Measurements from ENCODE around the gene ZBTB20. TPM values are rescaled to one million over a fixed set of nuclear protein-coding genes. Genes with fewer than 3 reads are reported as not detected.

Gene ZBTB20
- total and polyA plus RNA-seq, 2 donors (not counting 1 experiment from before 2014, with no cell fraction given) = 4.0 to 123 TPM

DNA sequence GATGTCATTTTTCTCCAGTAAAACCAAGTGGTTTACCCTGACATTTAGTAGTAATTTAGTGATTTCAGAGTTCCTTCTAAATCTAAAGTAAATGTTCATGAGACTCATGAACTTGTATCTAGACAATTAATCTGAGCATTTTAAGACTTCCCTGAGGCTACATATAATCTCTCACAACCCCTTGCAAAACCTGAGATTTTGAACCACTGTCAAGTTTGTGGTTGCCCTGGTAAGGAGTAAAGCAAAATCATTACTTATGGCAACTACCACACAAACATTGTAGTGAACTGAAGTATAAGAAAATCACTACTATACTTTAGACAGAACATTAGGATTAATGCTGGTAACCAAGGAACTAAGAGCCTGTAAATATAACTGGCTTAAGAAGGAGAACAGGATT lies 483.1 kb downstream of the ZBTB20 start:
- Mint-ChIP-seq H3K27me3 (no peaks in the 10 kb centered on the region), H3K4me1 (peaks cover 19% of the 10 kb centered on the region), H3K27ac (no peak overlapping the region), H3K4me3 (no peak overlapping the region), H3K9me3 (ENCODE audit: insufficient read depth) (peaks cover 4% of the 10 kb centered on the region)
- Histone ChIP-seq H3K4me1 (ENCODE audit: control insufficient read depth in 2 of 2, insufficient read depth in 2 of 2, low read length in 2 of 2) (peaks cover 0 to 8% of the 10 kb centered on the region in 2 donors), H3K9me3 (ENCODE audit: control extremely low read depth in 1 of 3, control insufficient read depth in 2 of 3, insufficient read depth in 1 of 3, low read length in 2 of 3) (peaks cover 0 to 4% (median 0%) of the 10 kb centered on the region in 3 donors), H3K4me3 (ENCODE audit: control extremely low read depth in 1 of 5, extremely low read depth in 1 of 5, insufficient read depth in 1 of 5, low read depth in 2 of 5, low read length in 4 of 5) (no peak overlapping the region), H2AFZ (ENCODE audit: insufficient read depth, low read depth, low read length, poor library complexity, severe bottlenecking) (no peak overlapping the region), H3K27ac (ENCODE audit: low read length in 2 of 2) (no peak overlapping the region), H3K79me2 (ENCODE audit: control insufficient read depth, insufficient read depth, low read length) (no peaks in the 10 kb centered on the region), H3K27me3 (replicated peaks in 1 of 4; ENCODE audit: control extremely low read depth in 1 of 4, control insufficient read depth in 3 of 4, insufficient read depth in 4 of 4, low read length in 3 of 4) (no peaks in the 10 kb centered on the region), H3K9ac (ENCODE audit: low read length) (no peak overlapping the region), H3K4me2 (replicated peaks; ENCODE audit: low read depth, low read length, poor library complexity, severe bottlenecking) (no peak overlapping the region), H3K36me3 (replicated peaks in 1 of 2; ENCODE audit: control extremely low read depth in 1 of 2, control insufficient read depth in 1 of 2, extremely low read depth in 1 of 2, insufficient read depth in 2 of 2, low read length in 1 of 2) (no peaks in the 10 kb centered on the region), H4K20me1 (ENCODE audit: control insufficient read depth, insufficient read depth, low read length, poor library complexity, severe bottlenecking) (no peaks in the 10 kb centered on the region)
- TF ChIP-seq, protein P1, sequence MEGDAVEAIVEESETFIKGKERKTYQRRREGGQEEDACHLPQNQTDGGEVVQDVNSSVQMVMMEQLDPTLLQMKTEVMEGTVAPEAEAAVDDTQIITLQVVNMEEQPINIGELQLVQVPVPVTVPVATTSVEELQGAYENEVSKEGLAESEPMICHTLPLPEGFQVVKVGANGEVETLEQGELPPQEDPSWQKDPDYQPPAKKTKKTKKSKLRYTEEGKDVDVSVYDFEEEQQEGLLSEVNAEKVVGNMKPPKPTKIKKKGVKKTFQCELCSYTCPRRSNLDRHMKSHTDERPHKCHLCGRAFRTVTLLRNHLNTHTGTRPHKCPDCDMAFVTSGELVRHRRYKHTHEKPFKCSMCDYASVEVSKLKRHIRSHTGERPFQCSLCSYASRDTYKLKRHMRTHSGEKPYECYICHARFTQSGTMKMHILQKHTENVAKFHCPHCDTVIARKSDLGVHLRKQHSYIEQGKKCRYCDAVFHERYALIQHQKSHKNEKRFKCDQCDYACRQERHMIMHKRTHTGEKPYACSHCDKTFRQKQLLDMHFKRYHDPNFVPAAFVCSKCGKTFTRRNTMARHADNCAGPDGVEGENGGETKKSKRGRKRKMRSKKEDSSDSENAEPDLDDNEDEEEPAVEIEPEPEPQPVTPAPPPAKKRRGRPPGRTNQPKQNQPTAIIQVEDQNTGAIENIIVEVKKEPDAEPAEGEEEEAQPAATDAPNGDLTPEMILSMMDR (IDR thresholded peaks at IDR 0.05) = no peak
- TF ChIP-seq EZH2 (IDR thresholded peaks at IDR 0.05; ENCODE audit: borderline replicate concordance, insufficient read depth, low read depth, low read length, poor library complexity, severe bottlenecking) = no peak
- ChIA-PET CTCF (no interaction called here), POLR2A (no interaction called here)
- intact Hi-C loops (cut with micrococcal nuclease) = no loop called here
- DNase-seq = no peak
- ATAC-seq (ENCODE audit: low read depth) = no peak

DNA sequence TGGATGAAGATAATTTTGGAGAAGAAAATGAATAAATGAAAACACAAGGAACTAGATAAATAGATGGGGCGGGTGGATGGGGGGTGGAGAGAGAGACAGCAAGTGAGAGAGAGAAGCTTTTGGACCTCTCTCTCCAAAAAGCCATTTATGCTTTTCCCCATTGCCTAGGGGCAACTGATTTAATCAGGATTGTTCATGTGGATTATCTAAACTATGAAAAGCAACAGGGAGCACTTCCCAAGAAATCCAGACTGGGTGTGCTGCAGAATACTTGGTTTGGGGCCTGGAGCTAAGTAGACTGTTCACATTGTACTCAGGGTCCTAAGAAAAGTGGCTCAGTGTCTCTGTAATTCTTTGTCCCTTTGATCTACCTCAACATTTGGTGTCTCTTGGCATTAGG lies 486.3 kb downstream of the ZBTB20 start:
- H4K20me1 ChIP-seq (ENCODE audit: control insufficient read depth, insufficient read depth, low read length, poor library complexity, severe bottlenecking) = no peaks in the 10 kb centered on the region
- intact Hi-C loops (cut with micrococcal nuclease) = no loop called here
- H3K4me1 ChIP-seq (ENCODE audit: control insufficient read depth in 2 of 2, insufficient read depth in 2 of 2, low read length in 2 of 2) = peaks cover 0 to 8% of the 10 kb centered on the region in 2 donors
- ATAC-seq (ENCODE audit: low read depth) = no peak
- Mint-ChIP-seq H3K4me1 (peaks cover 13% of the 10 kb centered on the region), H3K4me3 (no peak overlapping the region), H3K27ac (no peak overlapping the region), H3K27me3 (no peaks in the 10 kb centered on the region), H3K9me3 (ENCODE audit: insufficient read depth) (peaks cover 4% of the 10 kb centered on the region)
- no peaks in the 10 kb centered on the region for H3K79me2 ChIP-seq (ENCODE audit: control insufficient read depth, insufficient read depth, low read length)
- TF ChIP-seq, protein P1 (IDR thresholded peaks at IDR 0.05) = no peak
- TF ChIP-seq EZH2 (IDR thresholded peaks at IDR 0.05; ENCODE audit: borderline replicate concordance, insufficient read depth, low read depth, low read length, poor library complexity, severe bottlenecking) = no peak
- no CpG with 5 or more reads among the region's 1 CpG for WGBS (ENCODE audit: insufficient coverage)
- no peak overlapping the region for H3K27ac ChIP-seq (ENCODE audit: low read length in 2 of 2)
- DNase-seq = no peak
- ChIA-PET POLR2A (no interaction called here), CTCF (no interaction called here)
- no peak overlapping the region for H3K4me2 ChIP-seq (replicated peaks; ENCODE audit: low read depth, low read length, poor library complexity, severe bottlenecking)
- H3K9ac ChIP-seq (ENCODE audit: low read length) = no peak overlapping the region
- no peaks in the 10 kb centered on the region for H3K36me3 ChIP-seq (replicated peaks in 1 of 2; ENCODE audit: control extremely low read depth in 1 of 2, control insufficient read depth in 1 of 2, extremely low read depth in 1 of 2, insufficient read depth in 2 of 2, low read length in 1 of 2)
- no peaks in the 10 kb centered on the region for H3K27me3 ChIP-seq (replicated peaks in 1 of 4; ENCODE audit: control extremely low read depth in 1 of 4, control insufficient read depth in 3 of 4, insufficient read depth in 4 of 4, low read length in 3 of 4)
- H3K4me3 ChIP-seq (ENCODE audit: control extremely low read depth in 1 of 5, extremely low read depth in 1 of 5, insufficient read depth in 1 of 5, low read depth in 2 of 5, low read length in 4 of 5) = no peak overlapping the region
- H3K9me3 ChIP-seq (ENCODE audit: control extremely low read depth in 1 of 3, control insufficient read depth in 2 of 3, insufficient read depth in 1 of 3, low read length in 2 of 3) = peaks cover 0 to 4% (median 0%) of the 10 kb centered on the region in 3 donors
- no peak overlapping the region for H2AFZ ChIP-seq (ENCODE audit: insufficient read depth, low read depth, low read length, poor library complexity, severe bottlenecking)

Data from B cell (primary cell).